DOHH2 (cell line): ENCODE measurements around the gene ZBTB8A.

Experiments used
- H3F3A ChIP-seq: fragments of 200-600 bp; sonication (generic), shearing (Covaris generic); 2 replicates; pipeline ENCODE4 v1.6.0; 2016; ENCODE audit warnings: antibody characterized with exemption, mild to moderate bottlenecking; ENCODE audit not compliant: control insufficient read depth, insufficient read depth
- H3K27ac ChIP-seq: fragments of 200-600 bp; sonication (generic); 2 replicates; pipeline ENCODE4 v1.5.1; 2014; ENCODE audit warnings: low read depth, mild to moderate bottlenecking, low read length, moderate library complexity
- H3K27me3 ChIP-seq: fragments of 200-600 bp; sonication (generic); 2 replicates; pipeline ENCODE4 v1.6.1; 2014; ENCODE audit warnings: mild to moderate bottlenecking, low read length, mixed read lengths; ENCODE audit not compliant: control insufficient read depth
- H3K36me3 ChIP-seq: fragments of 200-600 bp; sonication (generic); 2 replicates; pipeline ENCODE4 v1.6.1; 2014; ENCODE audit warnings: mild to moderate bottlenecking, low read length, moderate library complexity, mixed read lengths; ENCODE audit not compliant: control insufficient read depth
- H3K4me1 ChIP-seq: fragments of 200-600 bp; sonication (generic); 2 replicates; pipeline ENCODE4 v1.6.1; 2014; ENCODE audit warnings: mild to moderate bottlenecking, low read length, mixed read lengths; ENCODE audit not compliant: control insufficient read depth
- H3K4me2 ChIP-seq: fragments of 200-600 bp; sonication (generic); 2 replicates; pipeline ENCODE4 v1.6.0; 2014; ENCODE audit warnings: mild to moderate bottlenecking, low read length, moderate library complexity
- H3K4me3 ChIP-seq: fragments of 200-600 bp; sonication (generic); 2 replicates; pipeline ENCODE4 v1.5.1; 2014; ENCODE audit warnings: mild to moderate bottlenecking, low read length, mixed read lengths
- H3K79me2 ChIP-seq: fragments of 200-600 bp; sonication (generic); 2 replicates; pipeline ENCODE4 v1.6.1; 2014; ENCODE audit warnings: mild to moderate bottlenecking, low read length, mixed read lengths; ENCODE audit not compliant: control insufficient read depth
- H3K9me2 ChIP-seq: fragments of 200-600 bp; sonication (generic); replicated peaks from 2 replicates; pipeline ENCODE4 v1.6.1; 2014; ENCODE audit warnings: mild to moderate bottlenecking, low read length, mixed read lengths; ENCODE audit not compliant: control insufficient read depth
- H3K9me3 ChIP-seq: fragments of 200-600 bp; sonication (generic); 2 replicates; pipeline ENCODE4 v1.6.1; 2014; ENCODE audit warnings: antibody characterized with exemption, low read length, mixed read lengths; ENCODE audit not compliant: control insufficient read depth, insufficient read depth
- H4K20me1 ChIP-seq: fragments of 200-600 bp; sonication (generic); 2 replicates; pipeline ENCODE4 v1.6.0; 2014; ENCODE audit warnings: low read depth, mild to moderate bottlenecking, antibody characterized with exemption, low read length, moderate library complexity; ENCODE audit not compliant: control insufficient read depth, insufficient read depth
- CTCF ChIP-seq: fragments of 200-600 bp; sonication (generic); IDR thresholded peaks from one replicate; pipeline ENCODE4 v1.5.1; 2014; ENCODE audit warnings: antibody characterized with exemption, mild to moderate bottlenecking, low read depth, low read length; ENCODE audit not compliant: poor library complexity, severe bottlenecking
- EZH2phosphoT487 ChIP-seq: fragments of 200-600 bp; sonication (generic); IDR thresholded peaks from 2 replicates; pipeline ENCODE4 v1.6.1; 2017; ENCODE audit warnings: borderline replicate concordance, mild to moderate bottlenecking, antibody characterized with exemption, low read length, moderate library complexity, mixed read lengths

ZBTB8A gene

GRCh38 chr1:32568929-32569328, 29.7 kb downstream of the ZBTB8A start:
- H3K4me1 ChIP-seq, result no peaks in the 10 kb centered on the region
- peaks cover 9% of the 10 kb centered on the region; the same call in 1 of the 2 replicates for H3K27me3 ChIP-seq
- H3F3A ChIP-seq, result no peaks in the 10 kb centered on the region
- no peak overlapping the region for H3K27ac ChIP-seq
- H3K9me3 ChIP-seq, result no peaks in the 10 kb centered on the region
- TF ChIP-seq EZH2phosphoT487, result no peak
- TF ChIP-seq CTCF, result no peak
- H3K4me2 ChIP-seq, result no peak overlapping the region
- no peaks in the 10 kb centered on the region for H3K36me3 ChIP-seq
- H3K9me2 ChIP-seq, result no peaks in the 10 kb centered on the region
- H3K4me3 ChIP-seq, result no peak overlapping the region
- no peaks in the 10 kb centered on the region for H4K20me1 ChIP-seq
- no peaks in the 10 kb centered on the region for H3K79me2 ChIP-seq

- no peaks in the 10 kb centered on the region for H3K79me2 ChIP-seq
- H3K27ac ChIP-seq, result no peak overlapping the region
- no peak overlapping the region for H3K4me3 ChIP-seq
- H3F3A ChIP-seq, result no peaks in the 10 kb centered on the region
- no peaks in the 10 kb centered on the region for H3K9me2 ChIP-seq
- H3K4me1 ChIP-seq, result no peaks in the 10 kb centered on the region
- H3K27me3 ChIP-seq, result no peaks in the 10 kb centered on the region
- no peaks in the 10 kb centered on the region for H3K9me3 ChIP-seq
- H3K4me2 ChIP-seq, result no peak overlapping the region
- no peaks in the 10 kb centered on the region for H3K36me3 ChIP-seq
- no peak for TF ChIP-seq EZH2phosphoT487
- TF ChIP-seq CTCF, result no peak
- H4K20me1 ChIP-seq, result no peaks in the 10 kb centered on the region
Measured at GRCh38 chr1:32580348-32581017, 41.3 kb downstream of the ZBTB8A start.

- no peaks in the 10 kb centered on the region for H3K9me2 ChIP-seq
- H3K4me1 ChIP-seq, result no peaks in the 10 kb centered on the region
- no peaks in the 10 kb centered on the region for H3K36me3 ChIP-seq
- peaks cover 3% of the 10 kb centered on the region; the same call in 1 of the 2 replicates for H3K27me3 ChIP-seq
- no peaks in the 10 kb centered on the region for H3F3A ChIP-seq
- no peaks in the 10 kb centered on the region for H4K20me1 ChIP-seq
- no peak overlapping the region for H3K27ac ChIP-seq
- TF ChIP-seq CTCF (no peak), EZH2phosphoT487 (no peak)
- H3K9me3 ChIP-seq, result no peaks in the 10 kb centered on the region
- no peaks in the 10 kb centered on the region for H3K79me2 ChIP-seq
- no peak overlapping the region for H3K4me3 ChIP-seq
- no peak overlapping the region for H3K4me2 ChIP-seq
Measured at GRCh38 chr1:32592943-32593342, 53.7 kb downstream of the ZBTB8A start.
